Neutrophil (primary cell): ENCODE data around the gene COX6A1.

ENCODE experiments used
- H3K27ac ChIP-seq: fragments of 200-600 bp; sonication (generic); 2 replicates; pipeline ENCODE4 v1.5.1; 2016; ENCODE audit warnings: mild to moderate bottlenecking, moderate library complexity
- H3K27me3 ChIP-seq: fragments of 200-600 bp; sonication (generic); 2 replicates; pipeline ENCODE4 v1.6.0; 2016; ENCODE audit warnings: mild to moderate bottlenecking
- H3K36me3 ChIP-seq: fragments of 200-600 bp; sonication (generic); 2 replicates; pipeline ENCODE4 v1.5.1; 2017
- H3K4me1 ChIP-seq, 2 experiments: fragments of 200-600 bp in 1 of 2; sonication (generic) in 1 of 2; 1 replicate in 1 of 2; 2 replicates in 1 of 2; pipeline versions ENCODE4 v1.5.1 to v1.6.1; 2013 to 2016; ENCODE audit warnings: low read depth in 1 of 2, low read length in 1 of 2, mild to moderate bottlenecking in 1 of 2, moderate library complexity in 1 of 2; ENCODE audit not compliant: control insufficient read depth in 1 of 2, insufficient read depth in 1 of 2
- H3K4me3 ChIP-seq, 2 experiments: fragments of 200-600 bp in 1 of 2; sonication (generic) in 1 of 2; 1 replicate in 1 of 2; 2 replicates in 1 of 2; pipeline ENCODE4 v1.5.1; 2013 to 2016; ENCODE audit warnings: low read depth in 1 of 2, low read length in 1 of 2, mild to moderate bottlenecking in 1 of 2, moderate library complexity in 1 of 2
- H3K9me3 ChIP-seq: fragments of 200-600 bp; sonication (generic); 2 replicates; pipeline ENCODE4 v1.5.1; 2016
- TF ChIP-seq, protein P1 (sequence below): fragments of 200-600 bp; sonication (generic); IDR thresholded peaks from 2 replicates; pipeline ENCODE4 v1.5.1; 2016; ENCODE audit warnings: antibody characterized with exemption

The COX6A1 gene

DNA sequence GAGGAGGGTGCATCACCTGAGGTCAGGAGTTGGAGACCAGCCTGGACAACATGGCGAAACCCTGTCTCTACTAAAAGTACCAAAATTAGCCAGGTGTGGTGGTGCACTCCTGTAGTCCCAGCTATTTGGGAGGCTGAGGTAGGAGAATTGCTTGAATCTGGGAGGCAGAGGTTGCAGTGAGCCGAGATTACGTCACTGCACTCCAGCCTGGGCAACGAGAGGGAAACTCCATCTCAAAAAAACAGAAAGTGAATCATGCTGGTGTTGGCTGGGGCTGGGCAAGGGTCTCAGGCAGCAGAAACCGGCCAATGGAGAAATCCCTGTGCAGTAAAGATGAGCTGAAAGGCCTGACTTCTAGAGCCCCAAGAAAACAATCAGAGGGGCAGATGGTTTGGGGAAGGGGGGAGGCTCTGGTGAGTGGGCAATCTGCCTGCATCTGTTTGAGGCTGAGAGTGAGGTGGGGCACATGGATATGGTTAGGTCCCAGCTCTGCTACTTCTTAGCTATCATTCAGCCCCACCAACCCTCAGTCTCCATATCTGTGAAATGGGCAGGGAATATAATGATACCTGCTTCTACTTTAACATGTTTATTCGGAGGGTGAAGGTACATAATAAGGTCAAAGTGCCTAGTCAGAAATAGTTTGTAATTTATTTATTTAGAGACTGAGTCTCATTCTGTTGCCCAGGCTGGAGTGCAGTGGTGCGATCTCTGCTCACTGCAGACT lies 21.3 kb upstream of the COX6A1 start:
- no peak overlapping the region for H3K4me3 ChIP-seq
- TF ChIP-seq, protein P1, sequence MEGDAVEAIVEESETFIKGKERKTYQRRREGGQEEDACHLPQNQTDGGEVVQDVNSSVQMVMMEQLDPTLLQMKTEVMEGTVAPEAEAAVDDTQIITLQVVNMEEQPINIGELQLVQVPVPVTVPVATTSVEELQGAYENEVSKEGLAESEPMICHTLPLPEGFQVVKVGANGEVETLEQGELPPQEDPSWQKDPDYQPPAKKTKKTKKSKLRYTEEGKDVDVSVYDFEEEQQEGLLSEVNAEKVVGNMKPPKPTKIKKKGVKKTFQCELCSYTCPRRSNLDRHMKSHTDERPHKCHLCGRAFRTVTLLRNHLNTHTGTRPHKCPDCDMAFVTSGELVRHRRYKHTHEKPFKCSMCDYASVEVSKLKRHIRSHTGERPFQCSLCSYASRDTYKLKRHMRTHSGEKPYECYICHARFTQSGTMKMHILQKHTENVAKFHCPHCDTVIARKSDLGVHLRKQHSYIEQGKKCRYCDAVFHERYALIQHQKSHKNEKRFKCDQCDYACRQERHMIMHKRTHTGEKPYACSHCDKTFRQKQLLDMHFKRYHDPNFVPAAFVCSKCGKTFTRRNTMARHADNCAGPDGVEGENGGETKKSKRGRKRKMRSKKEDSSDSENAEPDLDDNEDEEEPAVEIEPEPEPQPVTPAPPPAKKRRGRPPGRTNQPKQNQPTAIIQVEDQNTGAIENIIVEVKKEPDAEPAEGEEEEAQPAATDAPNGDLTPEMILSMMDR, result no peak
- H3K4me1 ChIP-seq, result no peaks in the 10 kb centered on the region
- H3K9me3 ChIP-seq, result no peaks in the 10 kb centered on the region
- no peaks in the 10 kb centered on the region for H3K27me3 ChIP-seq
- no peaks in the 10 kb centered on the region for H3K36me3 ChIP-seq
- no peak overlapping the region for H3K27ac ChIP-seq

DNA sequence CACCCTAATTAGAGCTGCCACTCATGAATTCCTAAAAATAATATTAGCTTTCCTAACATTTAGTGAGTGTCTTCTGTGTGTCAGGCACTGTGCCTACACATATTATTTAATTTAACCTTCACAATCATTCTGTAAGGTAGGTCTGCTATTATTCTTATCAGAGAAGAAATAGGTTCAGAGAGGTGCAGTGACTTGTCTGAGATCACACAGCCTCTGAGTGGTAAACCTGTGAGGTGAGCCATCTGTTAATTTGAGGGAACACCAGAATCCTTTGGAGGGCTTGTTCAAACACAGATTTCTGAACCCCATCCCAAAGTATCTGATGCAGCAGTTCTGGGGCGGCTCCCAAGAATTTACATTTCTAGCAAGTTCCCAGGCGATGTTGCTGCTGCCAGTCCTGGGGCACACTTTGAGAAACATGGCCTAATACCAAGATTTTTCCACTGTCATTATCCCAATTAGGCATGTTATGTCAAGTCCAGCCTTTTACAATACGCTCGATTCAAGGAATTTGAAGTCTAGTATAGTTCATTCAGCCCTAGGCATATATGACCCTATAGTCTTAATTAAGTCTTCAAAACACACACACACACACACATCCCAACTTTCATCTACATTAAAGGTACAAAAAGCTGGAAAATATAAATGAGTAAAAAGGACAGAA lies 19.9 kb upstream of the COX6A1 start:
- Histone ChIP-seq H3K4me3 (no peak overlapping the region), H3K4me1 (no peaks in the 10 kb centered on the region), H3K9me3 (no peaks in the 10 kb centered on the region), H3K36me3 (no peaks in the 10 kb centered on the region), H3K27ac (no peak overlapping the region), H3K27me3 (no peaks in the 10 kb centered on the region)
- TF ChIP-seq, protein P1, result no peak

DNA sequence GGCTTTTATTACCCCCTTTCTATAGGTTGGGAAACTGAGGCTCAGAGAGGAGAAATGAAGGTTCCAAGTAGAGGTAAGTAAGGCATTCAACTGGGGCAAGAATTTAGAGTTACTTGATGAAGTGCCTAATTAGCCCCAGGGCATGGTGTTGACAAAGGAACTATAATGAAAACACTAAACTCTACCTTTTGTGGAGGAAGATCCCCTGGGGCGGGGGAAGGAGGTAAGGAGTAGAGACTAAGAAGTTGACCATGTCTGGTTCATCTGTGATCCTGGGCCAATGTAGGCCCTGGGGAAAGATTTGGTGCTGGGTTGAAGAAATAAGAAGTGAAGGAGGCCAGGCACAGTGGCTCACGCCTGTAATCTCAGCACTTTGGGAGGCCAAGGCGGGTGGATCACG lies 16.2 kb upstream of the COX6A1 start:
- no peaks in the 10 kb centered on the region for H3K27me3 ChIP-seq
- H3K36me3 ChIP-seq, result no peaks in the 10 kb centered on the region
- no peaks in the 10 kb centered on the region for H3K9me3 ChIP-seq
- no peak overlapping the region for H3K4me3 ChIP-seq
- H3K4me1 ChIP-seq, result no peaks in the 10 kb centered on the region
- no peak overlapping the region for H3K27ac ChIP-seq
- TF ChIP-seq, protein P1, result no peak

DNA sequence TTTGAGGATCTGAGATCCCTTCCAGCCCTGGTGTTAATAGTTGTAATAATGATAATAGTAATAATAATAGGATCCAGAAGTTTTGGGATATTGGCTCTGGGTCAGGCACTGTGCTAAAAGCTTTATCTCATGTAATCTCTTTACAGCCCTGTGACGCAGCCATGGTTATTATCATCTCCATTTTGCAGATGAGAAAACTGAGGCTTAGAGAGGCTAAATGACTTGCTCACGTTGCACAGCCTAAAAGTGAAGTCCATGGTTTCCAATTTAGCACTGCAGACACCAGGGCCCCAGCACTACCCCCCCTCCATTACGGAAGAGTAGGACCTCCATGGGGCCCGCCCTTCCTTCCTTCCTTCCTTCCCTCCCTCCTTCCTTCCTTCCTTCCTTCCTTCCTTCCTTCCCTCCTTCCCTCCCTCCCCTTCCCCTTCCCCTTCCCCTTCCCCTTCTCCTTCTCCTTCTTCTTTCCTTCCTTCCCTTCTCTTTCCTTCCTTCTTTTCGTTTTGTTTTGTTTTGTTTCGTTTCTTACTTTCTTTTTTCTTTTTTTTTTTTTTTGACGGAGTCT lies 14.9 kb upstream of the COX6A1 start:
- Histone ChIP-seq H3K4me3 (no peak overlapping the region), H3K9me3 (no peaks in the 10 kb centered on the region), H3K36me3 (no peaks in the 10 kb centered on the region), H3K4me1 (no peaks in the 10 kb centered on the region), H3K27ac (no peak overlapping the region), H3K27me3 (peaks cover 12% of the 10 kb centered on the region)
- TF ChIP-seq, protein P1, result no peak

DNA sequence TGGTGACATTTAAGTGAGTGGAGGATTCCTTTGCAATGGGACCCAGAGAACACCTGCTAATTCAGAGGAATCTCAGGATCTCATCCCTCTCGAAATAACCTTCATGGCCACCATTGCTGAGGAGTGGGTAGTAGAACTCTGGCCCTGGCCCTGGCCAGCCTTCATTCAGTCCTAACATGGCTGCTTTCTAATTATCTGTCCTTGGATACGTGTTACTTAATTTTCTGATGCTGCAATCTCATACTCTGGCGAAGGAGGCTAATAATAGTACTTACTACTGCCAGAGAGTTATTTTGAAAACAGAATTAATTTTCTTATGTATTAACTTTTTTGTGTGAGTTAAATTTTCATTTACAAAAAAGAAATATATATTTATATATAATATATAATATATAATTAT lies 12.1 kb upstream of the COX6A1 start:
- H3K27ac ChIP-seq, result no peak overlapping the region
- H3K4me3 ChIP-seq, result no peak overlapping the region
- no peaks in the 10 kb centered on the region for H3K4me1 ChIP-seq
- H3K36me3 ChIP-seq, result no peaks in the 10 kb centered on the region
- TF ChIP-seq, protein P1, result no peak
- H3K9me3 ChIP-seq, result no peaks in the 10 kb centered on the region
- H3K27me3 ChIP-seq, result peaks cover 31% of the 10 kb centered on the region
